Measurements from ENCODE around the gene BDH1.
"Not testable (repeated sequence)": the region's sequence is repeated elsewhere in the genome, so short reads cannot be mapped to it uniquely, and the experiment has no call there.

The BDH1 gene

GRCh38 chr3:197478746-197479668, 76.8 kb downstream of the BDH1 start:
- H3K9ac ChIP-seq (ENCODE audit: low read depth, low read length), result no peak overlapping the region
- ATAC-seq (ENCODE audit: insufficient read depth, low read depth), result no peak
- no peak for DNase-seq
- H3K27me3 ChIP-seq (ENCODE audit: insufficient read depth, low read length, poor library complexity), result peaks cover 14% of the 10 kb centered on the region
- H3K4me1 ChIP-seq (ENCODE audit: insufficient read depth, low read length), result no peaks in the 10 kb centered on the region
- no peaks in the 10 kb centered on the region for H4K20me1 ChIP-seq (ENCODE audit: insufficient read depth, low read length)
- H2AFZ ChIP-seq (ENCODE audit: low read depth, low read length), result no peak overlapping the region
- no peaks in the 10 kb centered on the region for H3K36me3 ChIP-seq (ENCODE audit: insufficient read depth, low read length)
- no peak for TF ChIP-seq EZH2 (IDR thresholded peaks at IDR 0.05; ENCODE audit: borderline replicate concordance, low read depth, low read length, severe bottlenecking)
- TF ChIP-seq CTCF (IDR thresholded peaks at IDR 0.05; ENCODE audit: borderline replicate concordance, extremely low read depth, low read length, poor library complexity, severe bottlenecking), result no peak
- no peak overlapping the region for H3K4me3 ChIP-seq (ENCODE audit: low read depth in 1 of 2, low read length in 2 of 2)
- H3K79me2 ChIP-seq (ENCODE audit: insufficient read depth, low read length), result no peaks in the 10 kb centered on the region
- H3K27ac ChIP-seq (ENCODE audit: low read length), result no peak overlapping the region
- no peak overlapping the region for H3K4me2 ChIP-seq (ENCODE audit: insufficient read depth, low read length)
- no peaks in the 10 kb centered on the region for H3K9me3 ChIP-seq (ENCODE audit: insufficient read depth, low read length, severe bottlenecking)

- not testable (repeated sequence) for DNase-seq; H3K4me1 ChIP-seq (ENCODE audit: insufficient read depth, low read length); H4K20me1 ChIP-seq (ENCODE audit: insufficient read depth, low read length); H2AFZ ChIP-seq (ENCODE audit: low read depth, low read length); H3K79me2 ChIP-seq (ENCODE audit: insufficient read depth, low read length); H3K36me3 ChIP-seq (ENCODE audit: insufficient read depth, low read length); H3K27ac ChIP-seq (ENCODE audit: low read length); H3K4me2 ChIP-seq (ENCODE audit: insufficient read depth, low read length); H3K9me3 ChIP-seq (ENCODE audit: insufficient read depth, low read length, severe bottlenecking); H3K4me3 ChIP-seq (ENCODE audit: low read depth in 1 of 2, low read length in 2 of 2); ATAC-seq (ENCODE audit: insufficient read depth, low read depth); H3K9ac ChIP-seq (ENCODE audit: low read depth, low read length)
- peaks cover 14% of the 10 kb centered on the region for H3K27me3 ChIP-seq (ENCODE audit: insufficient read depth, low read length, poor library complexity)
Measured at GRCh38 chr3:197477816-197478215, 78.0 kb downstream of the BDH1 start.

GRCh38 chr3:197475997-197476525, 79.7 kb downstream of the BDH1 start:
- H3K27ac ChIP-seq (ENCODE audit: low read length), result no peak overlapping the region
- no peaks in the 10 kb centered on the region for H3K9me3 ChIP-seq (ENCODE audit: insufficient read depth, low read length, severe bottlenecking)
- no peak for ATAC-seq (ENCODE audit: insufficient read depth, low read depth)
- H3K4me3 ChIP-seq (ENCODE audit: low read depth in 1 of 2, low read length in 2 of 2), result no peak overlapping the region
- no peaks in the 10 kb centered on the region for H3K4me1 ChIP-seq (ENCODE audit: insufficient read depth, low read length)
- DNase-seq, result no peak
- no peak overlapping the region for H2AFZ ChIP-seq (ENCODE audit: low read depth, low read length)
- H3K4me2 ChIP-seq (ENCODE audit: insufficient read depth, low read length), result no peak overlapping the region
- no peaks in the 10 kb centered on the region for H4K20me1 ChIP-seq (ENCODE audit: insufficient read depth, low read length)
- no peak overlapping the region for H3K9ac ChIP-seq (ENCODE audit: low read depth, low read length)
- no peak for TF ChIP-seq EZH2 (IDR thresholded peaks at IDR 0.05; ENCODE audit: borderline replicate concordance, low read depth, low read length, severe bottlenecking)
- TF ChIP-seq CTCF (IDR thresholded peaks at IDR 0.05; ENCODE audit: borderline replicate concordance, extremely low read depth, low read length, poor library complexity, severe bottlenecking), result no peak
- no peaks in the 10 kb centered on the region for H3K79me2 ChIP-seq (ENCODE audit: insufficient read depth, low read length)
- no peaks in the 10 kb centered on the region for H3K36me3 ChIP-seq (ENCODE audit: insufficient read depth, low read length)
- peaks cover 14% of the 10 kb centered on the region for H3K27me3 ChIP-seq (ENCODE audit: insufficient read depth, low read length, poor library complexity)

GRCh38 chr3:197475514-197475913, 80.3 kb downstream of the BDH1 start:
- H3K4me3 ChIP-seq (ENCODE audit: low read depth in 1 of 2, low read length in 2 of 2), result no peak overlapping the region
- ATAC-seq (ENCODE audit: insufficient read depth, low read depth), result no peak
- no peaks in the 10 kb centered on the region for H3K36me3 ChIP-seq (ENCODE audit: insufficient read depth, low read length)
- H3K79me2 ChIP-seq (ENCODE audit: insufficient read depth, low read length), result no peaks in the 10 kb centered on the region
- DNase-seq, result no peak
- H3K4me1 ChIP-seq (ENCODE audit: insufficient read depth, low read length), result no peaks in the 10 kb centered on the region
- no peaks in the 10 kb centered on the region for H3K9me3 ChIP-seq (ENCODE audit: insufficient read depth, low read length, severe bottlenecking)
- peaks cover 14% of the 10 kb centered on the region for H3K27me3 ChIP-seq (ENCODE audit: insufficient read depth, low read length, poor library complexity)
- no peak overlapping the region for H3K4me2 ChIP-seq (ENCODE audit: insufficient read depth, low read length)
- H3K9ac ChIP-seq (ENCODE audit: low read depth, low read length), result no peak overlapping the region
- H2AFZ ChIP-seq (ENCODE audit: low read depth, low read length), result no peak overlapping the region
- no peaks in the 10 kb centered on the region for H4K20me1 ChIP-seq (ENCODE audit: insufficient read depth, low read length)
- no peak overlapping the region for H3K27ac ChIP-seq (ENCODE audit: low read length)
- TF ChIP-seq EZH2 (IDR thresholded peaks at IDR 0.05; ENCODE audit: borderline replicate concordance, low read depth, low read length, severe bottlenecking), result no peak
- no peak for TF ChIP-seq CTCF (IDR thresholded peaks at IDR 0.05; ENCODE audit: borderline replicate concordance, extremely low read depth, low read length, poor library complexity, severe bottlenecking)

Data from DND-41 (cell line).